Mucosa of rectum (tissue), 2 donors: Measurements from ENCODE around the gene TUNAR.

ENCODE experiments used
- H3K27ac ChIP-seq, 2 donors: one replicate each; pipeline ENCODE4 v1.7.0; 2013; ENCODE audit warnings: inconsistent platforms in 2 of 2, low read depth in 2 of 2, low read length in 2 of 2
- H3K27me3 ChIP-seq, 2 donors: one replicate each; pipeline ENCODE4 v1.7.0; 2013; ENCODE audit warnings: low read length in 2 of 2; ENCODE audit not compliant: control insufficient read depth in 2 of 2, insufficient read depth in 2 of 2
- H3K36me3 ChIP-seq, 2 donors: one replicate each; pipeline ENCODE4 v1.7.0; 2013; ENCODE audit warnings: low read length in 2 of 2; ENCODE audit not compliant: control insufficient read depth in 2 of 2, insufficient read depth in 2 of 2
- H3K4me1 ChIP-seq, 2 donors: one replicate each; pipeline ENCODE4 v1.7.0; 2013; ENCODE audit warnings: low read length in 2 of 2, mild to moderate bottlenecking in 1 of 2; ENCODE audit not compliant: control insufficient read depth in 2 of 2, insufficient read depth in 2 of 2
- H3K4me3 ChIP-seq, 2 donors: one replicate each; pipeline ENCODE4 v1.7.0; 2013; ENCODE audit warnings: low read length in 2 of 2
- H3K9ac ChIP-seq, 2 donors: one replicate each; pipeline ENCODE4 v1.7.0; 2013; ENCODE audit warnings: low read length in 2 of 2, low read depth in 1 of 2, mild to moderate bottlenecking in 1 of 2
- H3K9me3 ChIP-seq, 2 donors: one replicate each; pipeline ENCODE4 v1.7.0; 2013; ENCODE audit warnings: low read length in 2 of 2; ENCODE audit not compliant: control insufficient read depth in 2 of 2
- donor health status: healthy.
- donor health status: Normal muscosa, but diverticular disease.

TUNAR gene

DNA sequence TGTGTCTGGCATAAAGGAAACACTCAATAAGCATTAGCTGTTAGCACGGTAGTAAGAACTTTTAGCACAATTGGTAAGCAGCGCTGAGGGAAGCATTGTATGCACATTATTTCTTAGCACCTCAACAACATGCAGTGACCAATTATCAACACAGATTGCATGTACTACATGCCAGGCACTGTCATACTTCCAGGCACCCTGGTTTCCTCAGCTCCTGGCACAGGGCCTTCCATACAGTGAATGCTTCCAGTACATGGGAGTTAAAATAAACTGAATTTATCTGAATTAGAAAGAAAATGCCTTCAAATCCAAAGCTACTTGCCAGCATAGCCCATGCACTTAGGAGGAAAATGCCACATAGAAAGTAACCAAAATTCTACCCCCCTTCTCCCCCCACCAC, 59.4 kb downstream of the TUNAR start:
- Histone ChIP-seq H3K27me3 (no peaks in the 10 kb centered on the region), H3K36me3 (no peaks in the 10 kb centered on the region), H3K27ac (no peak overlapping the region), H3K4me1 (no peaks in the 10 kb centered on the region), H3K4me3 (no peak overlapping the region), H3K9me3 (no peaks in the 10 kb centered on the region), H3K9ac (no peak overlapping the region)

- Histone ChIP-seq H3K27me3 (no peaks in the 10 kb centered on the region), H3K9ac (no peak overlapping the region), H3K4me3 (no peak overlapping the region), H3K27ac (no peak overlapping the region), H3K36me3 (no peaks in the 10 kb centered on the region), H3K4me1 (no peaks in the 10 kb centered on the region), H3K9me3 (peaks cover 0 to 3% of the 10 kb centered on the region in 2 donors)
Measured at GRCh38 chr14:95939335-95939734, 62.7 kb downstream of the TUNAR start.

DNA sequence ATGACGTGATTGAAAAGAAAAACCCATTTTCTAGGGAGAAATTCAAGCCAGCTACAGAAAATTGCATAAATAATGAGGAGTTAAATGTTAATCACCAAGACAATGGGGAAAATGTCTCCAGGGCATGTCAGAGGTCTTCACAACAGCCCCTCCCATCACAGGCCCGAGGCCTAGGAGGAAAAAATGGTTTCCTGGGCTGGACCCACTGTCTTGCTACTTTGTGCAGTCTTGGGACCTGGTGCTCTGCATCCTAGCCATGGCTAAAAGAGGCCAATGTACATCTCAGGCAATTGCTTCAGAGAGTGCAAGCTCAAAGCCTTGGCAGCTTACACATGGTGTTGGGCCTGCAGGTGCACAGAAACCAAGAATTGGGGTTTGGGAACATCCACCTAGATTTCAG, 65.3 kb downstream of the TUNAR start:
- Histone ChIP-seq H3K27ac (no peak overlapping the region), H3K36me3 (no peaks in the 10 kb centered on the region), H3K4me3 (no peak overlapping the region), H3K4me1 (no peaks in the 10 kb centered on the region), H3K9me3 (peaks cover 0 to 3% of the 10 kb centered on the region in 2 donors), H3K9ac (no peak overlapping the region), H3K27me3 (no peaks in the 10 kb centered on the region)

DNA sequence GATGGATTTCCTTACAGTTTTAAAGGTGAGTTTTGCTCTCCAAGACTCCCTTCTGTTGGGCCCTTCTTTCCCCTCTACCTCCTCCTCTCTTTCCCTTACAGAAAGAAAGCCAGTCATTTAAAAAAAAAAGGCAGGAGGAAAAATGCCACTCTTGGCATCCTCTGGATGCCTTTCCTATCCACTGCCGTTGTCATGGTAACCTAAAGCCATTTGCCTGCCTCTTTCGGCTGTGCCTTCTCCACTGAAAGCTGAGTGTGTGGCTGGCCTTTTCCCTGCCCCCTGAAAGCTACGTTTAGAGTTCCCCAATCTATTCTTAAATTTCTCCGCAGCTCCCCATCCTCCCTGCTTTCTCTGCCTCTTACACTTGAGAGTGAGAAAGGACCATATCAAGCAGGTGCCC, 67.1 kb downstream of the TUNAR start:
- Histone ChIP-seq H3K36me3 (no peaks in the 10 kb centered on the region), H3K9ac (no peak overlapping the region), H3K4me1 (no peaks in the 10 kb centered on the region), H3K27ac (no peak overlapping the region), H3K9me3 (peaks cover 0 to 3% of the 10 kb centered on the region in 2 donors), H3K4me3 (no peak overlapping the region), H3K27me3 (no peaks in the 10 kb centered on the region)

GRCh38 chr14:95944462-95944861, 67.8 kb downstream of the TUNAR start:
- Histone ChIP-seq H3K9ac (no peak overlapping the region), H3K27me3 (no peaks in the 10 kb centered on the region), H3K27ac (no peak overlapping the region), H3K4me1 (no peaks in the 10 kb centered on the region), H3K36me3 (no peaks in the 10 kb centered on the region), H3K4me3 (no peak overlapping the region), H3K9me3 (peaks cover 0 to 3% of the 10 kb centered on the region in 2 donors)

DNA sequence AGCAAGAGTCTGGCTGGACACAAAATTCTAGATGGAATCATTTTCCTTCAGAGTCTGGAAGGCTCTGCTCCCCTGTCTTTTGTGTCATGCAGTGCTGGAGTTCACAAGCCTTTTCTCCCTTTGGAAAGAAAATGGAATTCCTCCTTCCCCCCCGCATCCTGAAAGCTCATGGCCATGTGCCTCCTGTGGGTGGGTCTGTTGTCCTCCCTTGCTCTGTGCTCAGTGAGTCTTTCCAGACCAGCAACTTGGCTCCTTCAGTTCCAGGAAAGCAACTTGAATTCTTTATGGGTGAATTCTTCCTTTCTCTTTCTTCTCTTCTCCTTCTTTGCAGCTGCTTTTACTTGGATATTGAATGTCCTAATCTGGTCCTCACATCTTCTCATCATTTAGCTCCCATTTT, 70.2 kb downstream of the TUNAR start:
- Histone ChIP-seq H3K27ac (no peak overlapping the region), H3K4me1 (no peaks in the 10 kb centered on the region), H3K9ac (no peak overlapping the region), H3K4me3 (no peak overlapping the region), H3K9me3 (peaks cover 0 to 3% of the 10 kb centered on the region in 2 donors), H3K36me3 (no peaks in the 10 kb centered on the region), H3K27me3 (no peaks in the 10 kb centered on the region)

GRCh38 chr14:95948558-95948981, 71.9 kb downstream of the TUNAR start:
- Histone ChIP-seq H3K4me3 (no peak overlapping the region), H3K9ac (no peak overlapping the region), H3K27ac (no peak overlapping the region), H3K27me3 (no peaks in the 10 kb centered on the region), H3K4me1 (no peaks in the 10 kb centered on the region), H3K36me3 (no peaks in the 10 kb centered on the region), H3K9me3 (no peaks in the 10 kb centered on the region)

GRCh38 chr14:95951359-95951758, 74.7 kb downstream of the TUNAR start:
- H3K27ac ChIP-seq, result no peak overlapping the region

DNA sequence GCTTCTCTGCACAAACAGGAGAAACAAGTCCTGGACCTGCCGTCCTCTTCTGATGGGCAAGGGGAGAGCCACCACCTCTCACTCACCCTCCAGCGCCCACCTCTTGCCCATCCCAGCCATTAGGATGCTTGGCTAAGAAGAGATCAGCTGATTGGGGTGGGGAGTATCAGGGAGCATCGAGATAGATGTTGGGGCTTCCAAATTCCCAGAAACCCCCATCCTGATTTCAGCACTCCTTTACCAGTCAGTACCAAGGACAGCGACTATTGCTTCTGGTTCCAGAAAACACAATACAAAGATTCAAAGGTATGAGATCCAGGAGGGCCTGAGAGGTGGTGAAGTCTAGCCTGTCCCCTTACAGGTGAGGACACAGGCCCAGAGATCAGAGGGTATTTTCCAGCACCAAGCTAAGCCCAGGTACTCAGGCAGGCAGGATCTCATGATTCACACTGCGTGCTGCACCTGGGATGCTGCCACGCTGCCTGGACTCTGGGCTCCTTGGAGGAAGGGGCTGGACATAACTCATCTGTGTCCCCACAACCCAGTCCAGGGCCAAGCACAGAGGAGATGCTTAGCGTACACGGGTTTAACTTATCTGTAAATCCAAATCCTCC, 76.6 kb downstream of the TUNAR start:
- Histone ChIP-seq H3K9me3 (no peaks in the 10 kb centered on the region), H3K4me3 (no peak overlapping the region), H3K27me3 (no peaks in the 10 kb centered on the region)

More at GRCh38 chr14:95951359-95951758, 74.7 kb downstream of the TUNAR start:
- no peaks in the 10 kb centered on the region for H3K27me3 ChIP-seq
- H3K36me3 ChIP-seq, result no peaks in the 10 kb centered on the region
- no peak overlapping the region for H3K9ac ChIP-seq
- no peaks in the 10 kb centered on the region for H3K4me1 ChIP-seq
- H3K9me3 ChIP-seq, result no peaks in the 10 kb centered on the region
- H3K4me3 ChIP-seq, result no peak overlapping the region

DNA sequence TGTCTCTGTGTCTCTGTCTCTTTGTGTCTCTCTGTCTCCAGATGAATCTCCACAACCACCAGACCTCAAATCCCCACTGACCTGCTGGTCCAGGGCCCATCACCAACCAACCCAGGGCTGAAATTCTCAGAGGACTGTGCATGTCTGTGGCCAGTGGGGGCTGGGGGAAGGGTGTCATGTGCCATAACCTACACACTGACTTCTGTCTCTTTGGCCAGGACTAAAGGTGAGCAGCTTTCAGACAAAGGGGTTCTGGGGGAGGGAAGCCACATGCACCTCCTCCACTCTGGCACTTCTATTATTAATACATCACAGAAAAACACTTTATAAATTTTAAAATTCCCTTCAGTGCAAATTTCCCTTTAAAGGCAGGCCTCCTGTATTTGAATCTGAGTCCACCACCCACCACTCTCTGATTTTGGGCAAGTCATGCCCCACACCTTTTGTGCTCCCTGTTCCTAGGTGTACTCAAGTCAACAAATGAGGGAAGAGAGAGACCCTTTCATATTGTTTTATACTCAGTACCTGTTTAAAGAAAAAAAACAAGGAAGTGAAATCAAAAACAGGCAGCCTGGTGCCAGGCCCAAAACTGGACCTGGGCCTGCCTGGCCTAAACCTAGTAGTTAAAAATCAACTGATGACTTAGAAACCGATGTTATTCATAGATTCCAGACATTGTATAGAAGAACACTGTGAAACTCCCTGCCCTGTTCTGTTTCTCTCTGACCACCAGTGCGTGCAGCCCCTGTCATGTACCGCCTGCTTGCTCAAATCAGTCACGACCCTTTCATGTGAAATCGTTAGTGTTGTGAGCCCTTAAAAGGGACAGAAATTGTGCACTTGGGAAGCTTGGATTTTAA, 80.2 kb downstream of the TUNAR start:
- Histone ChIP-seq H3K4me1 (no peaks in the 10 kb centered on the region), H3K4me3 (no peak overlapping the region), H3K9ac (no peak overlapping the region), H3K36me3 (no peaks in the 10 kb centered on the region), H3K27ac (no peak overlapping the region), H3K9me3 (no peaks in the 10 kb centered on the region), H3K27me3 (no peaks in the 10 kb centered on the region)

More for the DNA sequence above, 76.6 kb downstream of the TUNAR start:
- no peak overlapping the region for H3K9ac ChIP-seq
- H3K27ac ChIP-seq, result no peak overlapping the region
- H3K4me1 ChIP-seq, result no peaks in the 10 kb centered on the region
- H3K36me3 ChIP-seq, result no peaks in the 10 kb centered on the region
